Stimulated activated CD4-positive, alpha-beta T cell treated with anti-CD3 and anti-CD28 coated beads, Interleukin-12 subunit alpha, Interleukin-12 subunit beta, amount 100 ng/mL, for 48 hours (primary cell): ENCODE measurements around the gene OR1L4.

Source experiments
- DNase-seq, 3 donors: peaks; one replicate each; pipeline ENCODE4 v3.0.0-alpha.2; 2020; ENCODE audit warnings: low read depth in 2 of 3, low spot score in 1 of 3

OR1L4 gene, protein sequence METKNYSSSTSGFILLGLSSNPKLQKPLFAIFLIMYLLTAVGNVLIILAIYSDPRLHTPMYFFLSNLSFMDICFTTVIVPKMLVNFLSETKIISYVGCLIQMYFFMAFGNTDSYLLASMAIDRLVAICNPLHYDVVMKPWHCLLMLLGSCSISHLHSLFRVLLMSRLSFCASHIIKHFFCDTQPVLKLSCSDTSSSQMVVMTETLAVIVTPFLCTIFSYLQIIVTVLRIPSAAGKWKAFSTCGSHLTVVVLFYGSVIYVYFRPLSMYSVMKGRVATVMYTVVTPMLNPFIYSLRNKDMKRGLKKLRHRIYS

DNA sequence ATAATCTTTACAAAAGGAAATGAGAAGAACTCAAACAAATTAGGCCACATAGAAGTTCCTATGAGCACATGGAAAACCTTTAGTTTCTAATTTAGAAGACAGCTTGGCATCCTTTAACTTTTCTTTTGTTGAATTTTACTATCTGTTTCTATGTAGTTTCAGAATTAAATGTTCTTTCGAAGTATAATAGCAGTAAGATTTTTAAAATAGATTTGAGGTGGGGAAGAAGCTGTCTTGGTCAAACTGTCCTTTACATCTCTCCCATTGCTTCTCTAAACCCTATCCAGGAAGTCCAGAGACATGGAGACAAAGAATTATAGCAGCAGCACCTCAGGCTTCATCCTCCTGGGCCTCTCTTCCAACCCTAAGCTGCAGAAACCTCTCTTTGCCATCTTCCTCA lies at the start of gene OR1L4:
OR1L4 (plus strand) TSS at position 301 of the 400 bp plus-strand sequence; CDS start at position 301, 0 bp downstream.
- no peak for DNase-seq

DNA sequence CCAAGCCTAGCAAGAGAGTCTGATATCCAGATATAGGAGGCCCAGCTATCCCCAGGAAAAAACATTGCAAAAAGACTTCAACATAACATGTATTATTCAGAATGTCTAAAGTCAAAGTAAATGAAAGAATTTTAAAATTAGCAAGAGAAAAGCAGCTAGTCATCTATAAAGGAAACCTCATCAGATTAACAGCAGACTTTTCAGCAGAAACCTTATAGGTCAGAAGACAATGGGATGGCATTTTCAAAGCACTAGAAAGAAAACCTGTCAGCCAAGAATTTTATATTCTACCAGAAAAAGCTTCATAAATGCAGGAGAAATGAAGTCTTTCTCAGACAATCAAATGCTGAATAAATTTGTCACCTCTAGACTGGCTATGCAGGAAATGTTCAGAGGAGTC lies 38.9 kb upstream of the OR1L4 start:
- DNase-seq = no peak

DNA sequence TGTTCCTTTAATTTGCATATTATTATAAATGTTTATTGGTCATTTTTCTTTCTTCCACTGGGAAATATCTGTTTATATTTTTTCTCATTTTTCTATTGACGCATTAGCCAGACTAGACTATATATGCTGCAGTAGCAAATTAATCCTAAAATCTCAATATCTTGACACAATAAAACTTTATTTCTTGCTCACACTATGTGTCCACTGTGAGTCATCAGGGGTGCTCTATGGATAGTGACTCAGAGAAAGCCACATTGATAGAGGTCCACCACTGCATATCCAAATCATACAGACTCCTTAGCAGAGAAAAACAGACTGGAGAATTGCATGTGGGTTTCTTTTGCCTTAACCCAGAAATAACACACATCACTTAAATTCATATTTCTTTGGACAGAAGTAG lies 28.1 kb upstream of the OR1L4 start:
- no peak for DNase-seq

DNA sequence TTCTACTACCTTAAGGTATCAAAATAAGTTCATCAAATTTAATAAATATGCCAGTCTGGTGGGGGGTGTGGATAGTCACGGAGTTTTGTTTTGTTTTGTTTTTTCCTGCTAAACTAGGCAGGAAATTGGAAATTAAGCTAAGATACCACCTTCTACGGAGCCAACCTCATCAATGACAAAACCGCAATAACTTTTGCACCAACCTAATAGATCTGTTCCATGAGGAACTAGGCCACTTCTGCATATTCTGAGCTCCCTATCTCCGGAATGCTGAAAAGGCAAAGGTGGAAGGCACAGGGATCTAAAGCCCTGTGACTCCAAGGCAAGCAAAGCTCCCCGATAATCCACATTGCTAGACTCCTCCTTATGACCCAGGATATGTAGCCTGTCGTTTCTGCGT lies 5.8 kb upstream of the OR1L4 start:
- no peak for DNase-seq

DNA sequence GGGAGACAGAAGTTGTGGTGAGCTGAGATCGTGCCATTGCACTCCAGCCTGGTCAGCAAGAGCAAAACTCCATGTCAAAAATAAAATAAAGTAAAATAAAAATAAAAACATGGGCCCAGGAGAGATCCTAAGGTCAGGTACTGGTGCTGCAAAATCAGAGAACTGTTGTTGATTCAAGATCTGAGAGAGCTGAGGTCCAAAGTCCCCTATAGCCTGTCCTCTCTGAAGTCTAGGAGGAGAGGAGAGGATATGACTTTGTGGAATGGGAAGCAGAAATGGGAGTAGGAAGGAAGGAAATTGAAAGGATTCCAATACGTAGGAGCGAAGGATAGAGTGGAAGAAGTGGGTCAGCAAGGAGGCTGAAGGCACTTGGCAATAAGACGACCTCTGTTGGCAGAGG lies 4.6 kb upstream of the OR1L4 start:
- DNase-seq = no peak

DNA sequence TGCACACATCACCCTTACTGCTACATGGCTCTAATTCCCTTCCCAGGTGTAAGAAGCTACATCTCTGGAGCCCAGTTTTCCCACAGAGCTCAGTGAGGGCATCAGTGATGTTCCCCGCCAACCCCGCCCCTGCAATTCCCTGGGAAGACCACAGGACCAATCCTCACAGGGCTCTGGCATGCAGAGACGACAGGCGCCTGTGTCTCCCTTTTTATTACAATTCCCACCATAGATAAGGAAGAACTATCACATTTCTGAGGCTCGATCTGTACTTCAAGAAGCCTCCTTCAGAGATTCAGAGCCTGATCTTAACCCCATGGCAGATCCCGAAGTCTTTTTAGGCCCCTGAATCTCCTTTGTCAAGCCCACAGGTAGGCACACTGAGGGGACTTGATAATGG lies 18.2 kb downstream of the OR1L4 start, which contains the start of gene OR1L6:
OR1L6 (plus strand) TSS at position 301 of the 400 bp plus-strand sequence. CDS start 7,545 bp downstream, outside the sequence.
- DNase-seq = no peak

DNA sequence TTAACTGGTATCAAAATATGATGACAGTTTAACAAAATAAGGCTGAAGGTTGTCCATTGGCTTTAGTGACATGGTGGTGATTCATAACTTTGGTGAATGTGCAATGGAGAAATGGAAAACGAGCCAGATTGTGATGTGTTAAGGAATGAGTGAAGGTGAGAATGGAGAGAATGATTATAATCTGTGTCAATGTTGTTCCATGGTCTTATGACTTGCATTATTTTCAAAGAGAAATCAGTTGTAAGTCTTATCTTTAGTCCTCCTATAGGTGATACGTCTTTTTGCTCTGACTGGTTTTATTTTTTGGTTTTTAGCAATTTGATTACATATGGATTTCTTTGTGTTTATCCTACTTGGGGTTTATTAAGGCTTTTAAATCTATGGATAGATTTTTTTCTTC lies 31.0 kb downstream of the OR1L4 start:
- no peak for DNase-seq

DNA sequence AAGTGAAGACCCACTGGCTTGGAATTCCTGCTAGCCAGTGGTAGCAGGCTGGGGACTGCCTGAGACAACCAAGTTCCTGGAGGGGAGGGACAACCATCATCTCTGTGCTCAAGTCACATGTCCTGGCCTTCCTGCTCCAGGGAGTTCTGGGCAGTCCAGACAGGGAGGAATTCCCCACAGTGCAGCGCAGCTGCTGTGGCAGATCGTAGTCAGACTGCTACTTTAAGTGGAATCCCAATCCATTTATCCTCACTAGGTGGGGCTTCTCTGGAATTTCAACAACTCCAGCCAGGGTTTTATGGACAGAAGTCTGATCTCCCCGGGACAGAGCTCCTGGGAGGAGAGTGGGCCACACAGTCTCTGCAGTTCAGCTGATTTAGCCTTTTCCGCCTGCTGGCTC lies 44.0 kb downstream of the OR1L4 start:
- no peak for DNase-seq
